ENCODE results near the gene IDS. TPM values are rescaled to one million over a fixed set of nuclear protein-coding genes. Genes with fewer than 3 reads are reported as not detected.

Gene IDS
- total and polyA plus RNA-seq, 2 of the 8 experiments (the other 6 are each of a cell fraction or from before 2014, with no cell fraction given): 19.9 to 20.7 TPM

DNA sequence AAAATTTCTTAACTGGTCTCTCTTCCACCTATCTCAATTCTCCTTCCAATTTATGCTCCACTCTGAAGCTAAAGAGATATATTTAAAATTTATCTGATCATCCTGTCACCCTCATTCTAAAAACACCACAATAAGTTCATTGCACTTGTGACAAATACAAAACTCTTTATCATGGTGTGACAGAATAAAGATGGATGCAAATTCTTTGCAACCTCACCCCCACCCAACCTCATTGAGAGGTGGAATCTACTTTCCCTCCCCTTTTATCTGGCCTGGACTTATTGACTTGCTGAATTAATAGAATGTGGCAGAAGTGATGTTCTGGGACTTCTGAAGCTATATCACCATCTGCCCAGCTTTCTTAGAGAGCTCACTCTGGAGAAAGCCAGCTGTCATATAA is 46.5 kb downstream of the IDS start:
- Histone ChIP-seq H3K9ac (replicated peaks in 1 of 4; ENCODE audit: extremely low read depth in 1 of 4, low read depth in 3 of 4, low read length in 3 of 4) (no peak overlapping the region), H4K20me1 (replicated peaks in 1 of 2; ENCODE audit: control insufficient read depth in 1 of 2, insufficient read depth in 2 of 2, low read length in 2 of 2) (no peaks in the 10 kb centered on the region), H3K4me2 (ENCODE audit: insufficient read depth in 1 of 2, low read depth in 2 of 2, low read length in 2 of 2) (no peak overlapping the region), H2AFZ (ENCODE audit: low read length) (no peak overlapping the region), H3K9me3 (ENCODE audit: insufficient read depth in 2 of 2, low read depth in 1 of 2, low read length in 1 of 2) (0 out of 4 replicates have a peak, but pooled peaks cover 0 to under 1% of the 10 kb centered on the region in 2 experiments), H3K4ac (replicated peaks; ENCODE audit: insufficient read length, low read depth, low read length) (no peak overlapping the region), H3K79me2 (ENCODE audit: control insufficient read depth in 1 of 2, insufficient read depth in 2 of 2, low read length in 2 of 2) (no peaks in the 10 kb centered on the region), H2BK12ac (ENCODE audit: low read depth, low read length) (no peak overlapping the region), H2AK5ac (ENCODE audit: low read depth, low read length) (no peak overlapping the region), H2BK5ac (ENCODE audit: low read depth, low read length) (no peak overlapping the region), H3K4me1 (replicated peaks in 1 of 4; ENCODE audit: control insufficient read depth in 3 of 4, insufficient read depth in 4 of 4, low read length in 3 of 4) (no peaks in the 10 kb centered on the region), H3K27ac (ENCODE audit: low read depth, low read length) (no peak overlapping the region), H3K56ac (replicated peaks; ENCODE audit: insufficient read length, low read depth, low read length) (no peak overlapping the region), H4K5ac (ENCODE audit: insufficient read length, low read depth, low read length) (no peak overlapping the region), H3K14ac (ENCODE audit: insufficient read length) (no peak overlapping the region), H2BK15ac (ENCODE audit: low read length) (no peak overlapping the region), H3K36me3 (ENCODE audit: control insufficient read depth in 2 of 4, insufficient read depth in 4 of 4, low read length in 3 of 4) (no peaks in the 10 kb centered on the region), H3K4me3 (ENCODE audit: extremely low read depth in 1 of 4, insufficient read depth in 2 of 4, low read depth in 3 of 4, low read length in 4 of 4) (no peak overlapping the region), H3K79me1 (ENCODE audit: low read depth, low read length) (no peaks in the 10 kb centered on the region), H3K23ac (ENCODE audit: insufficient read length) (no peak overlapping the region), H2BK120ac (replicated peaks; ENCODE audit: low read depth, low read length) (no peak overlapping the region), H4K8ac (ENCODE audit: extremely low read depth, insufficient read depth, low read length) (no peak overlapping the region), H3K18ac (ENCODE audit: extremely low read depth, low read length) (no peak overlapping the region), H2BK20ac (ENCODE audit: low read length) (no peak overlapping the region), H3K23me2 (ENCODE audit: low read depth, low read length) (no peaks in the 10 kb centered on the region), H3K27me3 (replicated peaks in 1 of 4; ENCODE audit: control insufficient read depth in 3 of 4, extremely low read depth in 1 of 4, insufficient read depth in 3 of 4, low read length in 3 of 4) (no peaks in the 10 kb centered on the region), H4K91ac (replicated peaks; ENCODE audit: insufficient read length, low read length) (no peak overlapping the region)
- CTCF ChIA-PET (ENCODE audit: partially characterized antibody): no interaction called here
- no peak for DNase-seq (ENCODE audit: low read depth in 1 of 2, low spot score in 2 of 2)
- FAIRE-seq: no peak
- POLR2A ChIA-PET (ENCODE audit: partially characterized antibody): no interaction called here
- TF ChIP-seq CHD2 (IDR thresholded peaks at IDR 0.05; ENCODE audit: low read length) (no peak), SRF (IDR thresholded peaks at IDR 0.05; ENCODE audit: low read depth, low read length) (no peak), RXRA (IDR thresholded peaks at IDR 0.05; ENCODE audit: insufficient read depth, low read depth, low read length) (no peak), CREB1 (IDR thresholded peaks at IDR 0.05) (no peak), SUZ12 (IDR thresholded peaks at IDR 0.05; ENCODE audit: low read length) (no peak), TAF7 (optimal IDR thresholded peaks at IDR 0.05; ENCODE audit: borderline replicate concordance, low read depth, low read length) (no peak), EZH2 (IDR thresholded peaks at IDR 0.05; ENCODE audit: low read depth, low read length, severe bottlenecking) (no peak), CTBP2 (IDR thresholded peaks at IDR 0.05; ENCODE audit: borderline replicate concordance, insufficient read depth, insufficient read length, low read length) (no peak), KDM1A (IDR thresholded peaks at IDR 0.05; ENCODE audit: borderline replicate concordance, low read length) (no peak), CBX5 (IDR thresholded peaks at IDR 0.05; ENCODE audit: low read depth, low read length) (no peak)

Measured in H1 (cell line).